CMK (cell line): Measurements from ENCODE around the gene PROSER1.
A peak's percentile ranks its signal among the peaks of the same experiment; 100 is the strongest.
"Not testable (repeated sequence)": the region's sequence is repeated elsewhere in the genome, so short reads cannot be mapped to it uniquely, and the experiment has no call there.

Experiments used
- DNase-seq: peaks from one replicate; pipeline ENCODE4 v3.0.0-alpha.2; 2010; ENCODE audit warnings: low read depth

The PROSER1 gene

GRCh38 chr13:39037880-39038568 lies at the start of gene PROSER1, which contains the start of gene NHLRC3:
PROSER1 (minus strand) TSS chr13:39038089; CDS start chr13:39037242, 847 bp downstream.
NHLRC3 (plus strand) TSS chr13:39038456; CDS start chr13:39038640, 184 bp downstream.
- peak; percentile 56 for DNase-seq

- DNase-seq: not testable (repeated sequence)
Measured at GRCh38 chr13:39086251-39086945, 48.5 kb upstream of the PROSER1 start.

- no peak for DNase-seq
Measured at GRCh38 chr13:39073983-39074382, 36.1 kb upstream of the PROSER1 start.

GRCh38 chr13:39072842-39073241 lies 35.0 kb upstream of the PROSER1 start:
- DNase-seq: no peak

- no peak for DNase-seq
Measured at GRCh38 chr13:39062004-39062403, 24.1 kb upstream of the PROSER1 start.

GRCh38 chr13:39058040-39058439 lies 20.2 kb upstream of the PROSER1 start:
- DNase-seq: no peak

GRCh38 chr13:39056018-39056417 lies 18.1 kb upstream of the PROSER1 start:
- no peak for DNase-seq

GRCh38 chr13:39054112-39054511 lies 16.2 kb upstream of the PROSER1 start:
- DNase-seq: no peak

GRCh38 chr13:39052944-39053343 lies 15.1 kb upstream of the PROSER1 start:
- no peak for DNase-seq

GRCh38 chr13:39051157-39051556 lies 13.3 kb upstream of the PROSER1 start:
- no peak for DNase-seq

GRCh38 chr13:39049274-39049673 lies 11.4 kb upstream of the PROSER1 start:
- no peak for DNase-seq

GRCh38 chr13:39048806-39049205 lies 10.9 kb upstream of the PROSER1 start:
- DNase-seq: no peak

- no peak for DNase-seq
Measured at GRCh38 chr13:39047560-39047959, 9.7 kb upstream of the PROSER1 start.

- no peak for DNase-seq
Measured at GRCh38 chr13:39044536-39044935, 6.6 kb upstream of the PROSER1 start.

- DNase-seq: no peak
Measured at GRCh38 chr13:39040206-39040605, 2.3 kb upstream of the PROSER1 start.

- DNase-seq: no peak
Measured at GRCh38 chr13:39039041-39039440, 1.2 kb upstream of the PROSER1 start.

- no peak for DNase-seq
Measured at GRCh38 chr13:39038569-39039030, 711 bp upstream of the PROSER1 start.

GRCh38 chr13:39037410-39037879 lies 444 bp downstream of the PROSER1 start:
- DNase-seq: no peak

- peak; percentile 14 for DNase-seq
Measured at GRCh38 chr13:39036212-39036611, 1.7 kb downstream of the PROSER1 start.

GRCh38 chr13:39035799-39036198 lies 2.1 kb downstream of the PROSER1 start:
- no peak for DNase-seq

GRCh38 chr13:39035204-39035603 lies 2.7 kb downstream of the PROSER1 start:
- no peak for DNase-seq

- no peak for DNase-seq
Measured at GRCh38 chr13:39034085-39034484, 3.8 kb downstream of the PROSER1 start.

GRCh38 chr13:39032150-39032549 lies 5.7 kb downstream of the PROSER1 start:
- DNase-seq: no peak
